Endothelial cell of umbilical vein (primary cell): ENCODE data around the gene FAR1. TPM values are rescaled to one million over a fixed set of nuclear protein-coding genes. Genes with fewer than 3 reads are reported as not detected.

Experiments
- BruUV-seq: library from RNA; stranded (reverse); fragments of 400-500 nt; replicated peaks from 2 replicates; lab custom pipeline; 2021; lab: Mats Ljungman, UMichigan
- CTCF ChIA-PET: fragments of 300-600, 350-600 bp; sonication (Branson Sonifier 250); formaldehyde crosslinking; loops from one replicate; lab custom pipeline; 2021; ENCODE audit warnings: antibody characterized with exemption, inconsistent platforms; lab: Charles Lee
- POLR2A ChIA-PET: fragments of 300-600, 350-600 bp; sonication (Branson Sonifier 250); formaldehyde crosslinking; loops from one replicate; lab custom pipeline; 2021; ENCODE audit warnings: antibody characterized with exemption, inconsistent platforms; lab: Charles Lee
- DNase-seq: peaks from one replicate; pipeline ENCODE4 v3.0.0-alpha.2; 2011; ENCODE audit warnings: low read depth, low spot score
- FAIRE-seq: peaks from 2 replicates; lab custom pipeline; 2011; peaks lifted over from hg19 to GRCh38; lab: Jason Lieb, UNC
- H2AFZ ChIP-seq: 2 replicates; pipeline ENCODE4 v1.6.0; 2012; ENCODE audit warnings: low read depth, low read length, control low read depth, inconsistent platforms
- H3K27ac ChIP-seq: 2 replicates; pipeline ENCODE4 v1.5.1; 2011; ENCODE audit warnings: low read depth, mild to moderate bottlenecking, control low read depth, low read length, moderate library complexity; ENCODE audit not compliant: insufficient read depth
- H3K27me3 ChIP-seq, 2 experiments: 2 replicates each; pipeline versions ENCODE4 v1.6.0 to v1.6.1; 2011; ENCODE audit warnings: low read length in 2 of 2, mixed read lengths in 1 of 2; ENCODE audit not compliant: control insufficient read depth in 2 of 2, insufficient read depth in 2 of 2
- H3K36me3 ChIP-seq, 2 experiments: 2 replicates in 1 of 2; 3 replicates in 1 of 2; pipeline ENCODE4 v1.5.1; 2011; ENCODE audit warnings: low read length in 2 of 2, mild to moderate bottlenecking in 1 of 2, moderate library complexity in 1 of 2; ENCODE audit not compliant: control insufficient read depth in 2 of 2, insufficient read depth in 2 of 2; ENCODE audit errors: extremely low read depth in 1 of 2
- H3K4me1 ChIP-seq: 3 replicates; pipeline ENCODE4 v1.5.1; 2011; ENCODE audit warnings: mild to moderate bottlenecking, low read length; ENCODE audit not compliant: control insufficient read depth, insufficient read depth; ENCODE audit errors: extremely low read depth
- H3K4me2 ChIP-seq: 2 replicates; pipeline ENCODE4 v1.6.1; 2011; ENCODE audit warnings: low read length, control low read depth, mixed read lengths; ENCODE audit not compliant: insufficient read depth
- H3K4me3 ChIP-seq, 3 experiments: fragments of 200-600 bp in 1 of 3; sonication (generic), shearing (Covaris generic) in 1 of 3; replicated peaks in 1 of 3; 2 replicates each; pipeline ENCODE4 v1.5.1; 2011 to 2016; ENCODE audit warnings: control low read depth in 3 of 3, low read length in 3 of 3, mild to moderate bottlenecking in 2 of 3, inconsistent platforms in 1 of 3, low read depth in 1 of 3, moderate library complexity in 1 of 3; ENCODE audit not compliant: insufficient read depth in 1 of 3
- H3K79me2 ChIP-seq: 2 replicates; pipeline ENCODE4 v1.6.0; 2012; ENCODE audit warnings: low read length, inconsistent platforms; ENCODE audit not compliant: control insufficient read depth, insufficient read depth
- H3K9ac ChIP-seq: replicated peaks from 2 replicates; pipeline ENCODE3; 2011; ENCODE audit warnings: low read length, control low read depth; ENCODE audit not compliant: insufficient read depth; ENCODE audit errors: extremely low read depth
- H3K9me1 ChIP-seq: replicated peaks from 3 replicates; pipeline ENCODE4 v1.6.0; 2011; ENCODE audit warnings: mild to moderate bottlenecking, low read length; ENCODE audit not compliant: control insufficient read depth, insufficient read depth; ENCODE audit errors: extremely low read depth
- H3K9me3 ChIP-seq: replicated peaks from 2 replicates; pipeline ENCODE4 v1.5.1; 2012; ENCODE audit warnings: low read length, inconsistent platforms; ENCODE audit not compliant: control insufficient read depth, insufficient read depth
- H4K20me1 ChIP-seq: replicated peaks from 2 replicates; pipeline ENCODE3; 2011; ENCODE audit warnings: mild to moderate bottlenecking, low read length; ENCODE audit not compliant: control insufficient read depth, insufficient read depth; ENCODE audit errors: extremely low read depth
- EZH2 ChIP-seq: IDR thresholded peaks from 2 replicates; pipeline ENCODE4 v1.6.1; 2012; ENCODE audit warnings: borderline replicate concordance, low read depth, mild to moderate bottlenecking, moderate library complexity, low read length, inconsistent platforms; ENCODE audit not compliant: severe bottlenecking
- FOS ChIP-seq: IDR thresholded peaks from 2 replicates; pipeline ENCODE4 v1.6.1; 2011; ENCODE audit warnings: mild to moderate bottlenecking, low read length, moderate library complexity, borderline replicate concordance; ENCODE audit not compliant: insufficient read depth
- JUN ChIP-seq: IDR thresholded peaks from 2 replicates; pipeline ENCODE4 v1.6.1; 2011; ENCODE audit warnings: borderline replicate concordance, low read depth; ENCODE audit not compliant: insufficient read length, insufficient read depth
- MYC ChIP-seq: IDR thresholded peaks from one replicate; pipeline ENCODE4 v1.6.1; 2011; ENCODE audit warnings: mild to moderate bottlenecking, low read depth, low read length
- POLR2A ChIP-seq: IDR thresholded peaks from 2 replicates; pipeline ENCODE4 v1.6.1; 2012; ENCODE audit warnings: low read depth, mild to moderate bottlenecking, control low read depth, low read length
- POLR2AphosphoS5 ChIP-seq: IDR thresholded peaks from 2 replicates; pipeline ENCODE4 v1.6.1; 2012; ENCODE audit warnings: low read depth, mild to moderate bottlenecking, control low read depth, low read length, moderate library complexity; ENCODE audit not compliant: insufficient read depth
- dilution Hi-C: fragments of 300-500 bp; cut with MboI; formaldehyde crosslinking; loops from one replicate; pipeline ENCODE4 v1.15.0; 2019; ENCODE audit warnings: low sequenced_read_pairs; ENCODE audit not compliant: extremely low pct_ligation_motif_present
- intact Hi-C: fragments of 100-400 bp; cut with micrococcal nuclease; formaldehyde crosslinking; loops from one replicate; pipeline ENCODE4 v1.10.0; 2022
- polyA plus RNA-seq, 4 experiments: library from polyadenylated mRNA; depleted of rRNA in 3 of 4; stranded (reverse) in 3 of 4; unstranded in 1 of 4; fragments of >200 nt; gene quantifications; 2 replicates each; pipeline versions ENCODE4 v1.2.1 to v1.2.3, GENCODE V29; 2011 to 2012; ENCODE audit warnings: missing spikeins in 1 of 4
- total RNA-seq: library from RNA; stranded (reverse); gene quantifications from 2 replicates; pipeline ENCODE4 v1.2.3, GENCODE V29; 2021
- TF ChIP-seq, protein P1 (sequence below), 2 donors: IDR thresholded peaks; 1 replicate in 1 of 2; 2 replicates in 1 of 2; pipeline ENCODE4 v1.5.1; 2011; ENCODE audit warnings: low read length in 2 of 2, mild to moderate bottlenecking in 2 of 2, moderate library complexity in 2 of 2, control low read depth in 1 of 2, inconsistent platforms in 1 of 2, low read depth in 1 of 2; ENCODE audit not compliant: insufficient read depth in 1 of 2; ENCODE audit errors: extremely low read depth in 1 of 2
- TF ChIP-seq, protein P2 (sequence below): IDR thresholded peaks from 2 replicates; pipeline ENCODE4 v1.6.1; 2011; ENCODE audit not compliant: insufficient read depth, insufficient read length

Gene FAR1
- total and polyA plus RNA-seq, 2 donors (not counting 3 experiments of a cell fraction or from before 2014, with no cell fraction given): 29.5 to 76.4 TPM

DNA sequence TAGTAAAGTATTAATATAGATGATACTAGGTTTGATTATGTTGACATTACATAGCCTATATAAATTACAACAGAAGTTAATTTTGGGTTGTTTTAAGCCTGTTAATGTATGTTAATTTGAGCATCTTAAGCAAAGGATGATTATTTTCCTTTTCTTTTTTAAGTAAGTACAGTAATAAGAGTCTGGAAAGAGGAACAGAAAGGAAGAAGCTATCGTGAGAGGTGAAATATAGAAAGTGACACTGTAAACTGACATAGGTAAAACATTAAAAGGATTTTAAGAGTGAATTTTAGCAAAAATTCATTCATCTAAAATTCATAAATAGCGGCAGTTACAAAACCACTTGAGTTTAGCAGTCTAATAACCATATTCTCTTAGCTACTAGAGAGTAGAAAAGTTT is 45.5 kb downstream of the FAR1 start:
- Histone ChIP-seq H3K27me3 (no peaks in the 10 kb centered on the region), H4K20me1 (no peaks in the 10 kb centered on the region), H3K4me3 (no peak overlapping the region), H3K9me1 (no peaks in the 10 kb centered on the region), H3K9me3 (no peaks in the 10 kb centered on the region), H3K27ac (no peak overlapping the region), H3K4me2 (no peak overlapping the region), H3K9ac (no peak overlapping the region), H2AFZ (no peak overlapping the region), H3K4me1 (peaks cover 11% of the 10 kb centered on the region), H3K36me3 (peaks cover 5 to 18% of the 10 kb centered on the region in 2 experiments), H3K79me2 (peaks cover 3% of the 10 kb centered on the region)
- POLR2A ChIA-PET: no interaction called here
- DNase-seq: no peak
- dilution Hi-C loops: no loop called here
- intact Hi-C loops: no loop called here
- no peak for FAIRE-seq
- no TSS peak for BruUV-seq
- TF ChIP-seq, protein P1, sequence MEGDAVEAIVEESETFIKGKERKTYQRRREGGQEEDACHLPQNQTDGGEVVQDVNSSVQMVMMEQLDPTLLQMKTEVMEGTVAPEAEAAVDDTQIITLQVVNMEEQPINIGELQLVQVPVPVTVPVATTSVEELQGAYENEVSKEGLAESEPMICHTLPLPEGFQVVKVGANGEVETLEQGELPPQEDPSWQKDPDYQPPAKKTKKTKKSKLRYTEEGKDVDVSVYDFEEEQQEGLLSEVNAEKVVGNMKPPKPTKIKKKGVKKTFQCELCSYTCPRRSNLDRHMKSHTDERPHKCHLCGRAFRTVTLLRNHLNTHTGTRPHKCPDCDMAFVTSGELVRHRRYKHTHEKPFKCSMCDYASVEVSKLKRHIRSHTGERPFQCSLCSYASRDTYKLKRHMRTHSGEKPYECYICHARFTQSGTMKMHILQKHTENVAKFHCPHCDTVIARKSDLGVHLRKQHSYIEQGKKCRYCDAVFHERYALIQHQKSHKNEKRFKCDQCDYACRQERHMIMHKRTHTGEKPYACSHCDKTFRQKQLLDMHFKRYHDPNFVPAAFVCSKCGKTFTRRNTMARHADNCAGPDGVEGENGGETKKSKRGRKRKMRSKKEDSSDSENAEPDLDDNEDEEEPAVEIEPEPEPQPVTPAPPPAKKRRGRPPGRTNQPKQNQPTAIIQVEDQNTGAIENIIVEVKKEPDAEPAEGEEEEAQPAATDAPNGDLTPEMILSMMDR (IDR thresholded peaks at IDR 0.05; ENCODE audit: extremely low read depth in 1 of 2, insufficient read depth in 1 of 2, low read depth in 1 of 2, low read length in 2 of 2): no peak
- TF ChIP-seq MYC (no peak), FOS (no peak), POLR2A (no peak), EZH2 (no peak), POLR2AphosphoS5 (no peak), JUN (no peak)
- TF ChIP-seq, protein P2, sequence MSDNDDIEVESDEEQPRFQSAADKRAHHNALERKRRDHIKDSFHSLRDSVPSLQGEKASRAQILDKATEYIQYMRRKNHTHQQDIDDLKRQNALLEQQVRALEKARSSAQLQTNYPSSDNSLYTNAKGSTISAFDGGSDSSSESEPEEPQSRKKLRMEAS: no peak
- CTCF ChIA-PET: no interaction called here
